ENCODE data around the gene DCST2. TPM values are rescaled to one million over a fixed set of nuclear protein-coding genes. Genes with fewer than 3 reads are reported as not detected.

DCST2 gene
- total RNA-seq, 1 donor from 2014 or later = not detected

GRCh38 chr1:155061381-155062150 lies 28.0 kb upstream of the DCST2 start:
- peak overlapping the region in 2 of 3 donors; percentile 35 to 45 for H3K4me3 ChIP-seq (ENCODE audit: low read length in 3 of 3)
- peaks cover 24 to 30% (median 28%) of the 10 kb centered on the region in 3 donors for H3K4me1 ChIP-seq (ENCODE audit: control insufficient read depth in 3 of 3, insufficient read depth in 3 of 3, low read length in 3 of 3)
- H3K9me3 ChIP-seq (ENCODE audit: control insufficient read depth in 3 of 3, low read length in 3 of 3) = no peaks in the 10 kb centered on the region
- H3K27me3 ChIP-seq (ENCODE audit: control insufficient read depth in 3 of 3, insufficient read depth in 3 of 3, low read length in 3 of 3) = no peaks in the 10 kb centered on the region
- no peak overlapping the region for H3K27ac ChIP-seq (ENCODE audit: low read depth, low read length)
- H3K9ac ChIP-seq (ENCODE audit: low read depth in 1 of 3, low read length in 3 of 3) = peak overlapping the region in 1 of 3 donors; percentile 45
- H3K36me3 ChIP-seq (ENCODE audit: control insufficient read depth in 3 of 3, insufficient read depth in 3 of 3, low read length in 3 of 3) = peaks cover 22 to 33% (median 26%) of the 10 kb centered on the region in 3 donors

DNA sequence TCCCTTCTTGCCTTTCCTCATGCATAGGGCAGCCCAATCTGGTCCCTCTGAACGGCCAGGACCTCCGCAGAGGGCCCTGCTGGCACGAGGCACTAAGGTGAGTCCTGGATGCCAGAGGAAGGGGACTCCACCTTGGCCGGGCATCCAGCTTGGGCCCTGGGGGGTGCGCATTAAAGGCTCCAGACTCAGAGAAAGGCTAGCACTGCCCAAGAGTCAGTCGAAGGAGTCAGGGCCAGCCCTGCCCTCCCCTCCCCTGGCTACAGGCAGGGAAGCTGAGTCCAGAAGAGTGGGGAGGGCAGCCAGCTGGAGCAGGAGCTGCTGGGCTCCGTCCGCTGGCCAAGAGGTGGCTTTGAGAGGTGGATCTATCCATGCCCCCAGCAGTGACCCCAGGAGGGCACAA lies 27.2 kb upstream of the DCST2 start:
- Histone ChIP-seq H3K4me3 (ENCODE audit: low read length in 3 of 3) (no peak overlapping the region), H3K9me3 (ENCODE audit: control insufficient read depth in 3 of 3, low read length in 3 of 3) (no peaks in the 10 kb centered on the region), H3K27me3 (ENCODE audit: control insufficient read depth in 3 of 3, insufficient read depth in 3 of 3, low read length in 3 of 3) (no peaks in the 10 kb centered on the region), H3K4me1 (ENCODE audit: control insufficient read depth in 3 of 3, insufficient read depth in 3 of 3, low read length in 3 of 3) (peaks cover 24 to 30% (median 28%) of the 10 kb centered on the region in 3 donors), H3K9ac (ENCODE audit: low read depth in 1 of 3, low read length in 3 of 3) (no peak overlapping the region), H3K27ac (ENCODE audit: low read depth, low read length) (no peak overlapping the region), H3K36me3 (ENCODE audit: control insufficient read depth in 3 of 3, insufficient read depth in 3 of 3, low read length in 3 of 3) (peaks cover 30 to 41% (median 34%) of the 10 kb centered on the region in 3 donors)

- Histone ChIP-seq H3K36me3 (ENCODE audit: control insufficient read depth in 3 of 3, insufficient read depth in 3 of 3, low read length in 3 of 3) (peaks cover 43 to 55% (median 44%) of the 10 kb centered on the region in 3 donors), H3K4me3 (ENCODE audit: low read length in 3 of 3) (no peak overlapping the region), H3K9ac (ENCODE audit: low read depth in 1 of 3, low read length in 3 of 3) (no peak overlapping the region), H3K27ac (ENCODE audit: low read depth, low read length) (no peak overlapping the region), H3K9me3 (ENCODE audit: control insufficient read depth in 3 of 3, low read length in 3 of 3) (no peaks in the 10 kb centered on the region), H3K27me3 (ENCODE audit: control insufficient read depth in 3 of 3, insufficient read depth in 3 of 3, low read length in 3 of 3) (no peaks in the 10 kb centered on the region), H3K4me1 (ENCODE audit: control insufficient read depth in 3 of 3, insufficient read depth in 3 of 3, low read length in 3 of 3) (peaks cover 18 to 22% (median 21%) of the 10 kb centered on the region in 3 donors)
Observed at GRCh38 chr1:155057788-155058211, 24.2 kb upstream of the DCST2 start.

DNA sequence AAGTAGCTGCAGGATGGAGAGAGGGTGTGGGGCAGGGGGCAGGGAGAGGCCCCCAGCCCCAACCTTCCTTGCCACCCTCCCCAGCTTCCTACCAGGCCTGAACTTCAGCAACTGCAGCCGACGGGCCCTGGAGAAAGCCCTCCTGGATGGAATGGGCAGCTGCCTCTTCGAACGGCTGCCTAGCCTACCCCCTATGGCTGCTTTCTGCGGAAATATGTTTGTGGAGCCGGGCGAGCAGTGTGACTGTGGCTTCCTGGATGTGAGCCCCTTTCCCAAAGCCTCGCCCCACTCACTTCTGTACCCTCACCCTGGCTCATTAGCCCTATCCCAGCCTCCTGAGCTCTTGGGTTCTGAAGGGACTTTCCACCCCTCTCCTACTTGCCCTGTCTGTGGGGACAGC lies 23.5 kb upstream of the DCST2 start:
- Histone ChIP-seq H3K4me1 (ENCODE audit: control insufficient read depth in 3 of 3, insufficient read depth in 3 of 3, low read length in 3 of 3) (peaks cover 20 to 22% (median 21%) of the 10 kb centered on the region in 3 donors), H3K27ac (ENCODE audit: low read depth, low read length) (no peak overlapping the region), H3K9me3 (ENCODE audit: control insufficient read depth in 3 of 3, low read length in 3 of 3) (no peaks in the 10 kb centered on the region), H3K9ac (ENCODE audit: low read depth in 1 of 3, low read length in 3 of 3) (no peak overlapping the region), H3K36me3 (ENCODE audit: control insufficient read depth in 3 of 3, insufficient read depth in 3 of 3, low read length in 3 of 3) (peaks cover 43 to 55% (median 44%) of the 10 kb centered on the region in 3 donors), H3K27me3 (ENCODE audit: control insufficient read depth in 3 of 3, insufficient read depth in 3 of 3, low read length in 3 of 3) (no peaks in the 10 kb centered on the region), H3K4me3 (ENCODE audit: low read length in 3 of 3) (no peak overlapping the region)

DNA sequence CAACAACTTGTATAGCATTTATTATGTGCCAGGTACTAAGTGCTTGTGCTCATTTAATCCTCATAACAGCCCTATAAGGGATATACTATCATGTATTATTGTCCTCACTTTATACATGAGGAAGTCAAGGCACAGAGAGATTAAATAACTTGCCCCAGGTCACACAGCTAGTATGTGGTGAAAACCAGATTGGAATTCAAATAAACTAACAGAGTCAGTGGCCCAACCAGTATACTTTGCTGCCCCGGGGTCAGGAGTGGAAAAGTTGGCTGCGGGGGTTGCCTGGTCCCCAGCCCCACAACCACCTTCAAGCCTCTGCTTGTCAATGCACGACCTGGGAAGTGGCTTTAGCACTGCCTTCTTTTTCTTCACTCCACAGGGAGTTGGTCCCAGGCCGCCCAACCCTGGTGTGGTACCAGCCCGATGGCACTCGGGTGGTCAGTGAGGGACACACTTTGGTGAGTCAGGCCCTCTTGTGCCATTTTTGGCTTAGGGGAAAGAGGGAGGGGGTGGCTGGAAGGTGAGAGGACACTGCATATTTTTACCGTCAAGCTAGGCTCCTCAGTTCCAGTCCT lies 20.0 kb upstream of the DCST2 start:
- Histone ChIP-seq H3K27ac (ENCODE audit: low read depth, low read length) (no peak overlapping the region), H3K4me1 (ENCODE audit: control insufficient read depth in 3 of 3, insufficient read depth in 3 of 3, low read length in 3 of 3) (peaks cover 28 to 42% (median 34%) of the 10 kb centered on the region in 3 donors), H3K27me3 (ENCODE audit: control insufficient read depth in 3 of 3, insufficient read depth in 3 of 3, low read length in 3 of 3) (no peaks in the 10 kb centered on the region), H3K36me3 (ENCODE audit: control insufficient read depth in 3 of 3, insufficient read depth in 3 of 3, low read length in 3 of 3) (peaks cover 35 to 40% (median 37%) of the 10 kb centered on the region in 3 donors), H3K9me3 (ENCODE audit: control insufficient read depth in 3 of 3, low read length in 3 of 3) (no peaks in the 10 kb centered on the region), H3K4me3 (ENCODE audit: low read length in 3 of 3) (no peak overlapping the region), H3K9ac (ENCODE audit: low read depth in 1 of 3, low read length in 3 of 3) (no peak overlapping the region)

DNA sequence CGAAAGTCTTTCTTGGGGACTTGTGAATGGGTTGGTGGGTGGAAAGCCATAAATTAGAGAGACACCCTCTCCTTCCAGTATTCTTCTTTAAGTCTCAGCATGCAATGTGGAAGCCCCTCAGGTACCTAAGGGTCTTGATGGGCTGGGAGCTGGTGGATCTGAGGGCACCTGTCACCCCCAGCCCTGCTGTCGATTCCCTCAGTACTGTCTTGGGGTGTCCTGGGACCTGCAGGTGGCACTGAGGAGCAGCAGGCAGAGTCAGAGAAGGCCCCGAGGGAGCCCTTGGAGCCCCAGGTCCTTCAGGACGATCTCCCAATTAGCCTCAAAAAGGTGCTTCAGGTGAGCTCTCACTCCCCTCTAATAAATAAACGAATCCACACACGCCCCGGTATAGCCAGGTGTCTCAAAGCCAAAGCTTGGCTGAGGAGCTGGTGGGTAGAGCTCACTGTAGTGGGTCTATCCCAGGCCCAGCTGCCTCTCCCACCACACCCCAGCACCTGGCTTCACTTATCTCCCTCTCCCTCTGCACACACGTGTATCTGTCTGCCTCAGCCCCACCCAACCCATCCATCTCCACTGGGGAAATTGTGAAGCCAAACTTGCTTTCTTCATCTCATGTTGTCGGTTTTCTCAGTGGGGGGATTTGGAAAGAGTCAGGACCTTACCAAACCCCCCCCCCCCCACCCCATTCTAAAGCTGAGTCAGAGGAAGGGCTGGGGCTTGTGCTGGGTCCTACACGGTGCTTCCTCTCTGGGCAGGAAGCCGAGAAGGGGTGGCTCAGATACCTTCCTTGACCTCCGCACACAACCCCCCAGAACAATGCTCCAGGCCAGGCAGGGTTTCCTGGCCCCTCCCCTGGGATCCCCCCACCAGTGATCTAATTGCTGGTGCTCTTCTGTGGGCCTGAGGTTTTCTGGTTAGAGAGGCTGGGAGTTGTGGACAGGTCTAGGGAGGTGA lies 19.1 kb upstream of the DCST2 start:
- Histone ChIP-seq H3K27me3 (ENCODE audit: control insufficient read depth in 3 of 3, insufficient read depth in 3 of 3, low read length in 3 of 3) (no peaks in the 10 kb centered on the region), H3K27ac (ENCODE audit: low read depth, low read length) (peak overlapping the region; percentile 72), H3K9me3 (ENCODE audit: control insufficient read depth in 3 of 3, low read length in 3 of 3) (no peaks in the 10 kb centered on the region), H3K36me3 (ENCODE audit: control insufficient read depth in 3 of 3, insufficient read depth in 3 of 3, low read length in 3 of 3) (peaks cover 27 to 33% (median 29%) of the 10 kb centered on the region in 3 donors), H3K4me3 (ENCODE audit: low read length in 3 of 3) (peak overlapping the region; percentile 64 to 85 (median 70)), H3K4me1 (ENCODE audit: control insufficient read depth in 3 of 3, insufficient read depth in 3 of 3, low read length in 3 of 3) (peaks cover 28 to 51% (median 42%) of the 10 kb centered on the region in 3 donors), H3K9ac (ENCODE audit: low read depth in 1 of 3, low read length in 3 of 3) (peak overlapping the region; percentile 76 to 87 (median 79))

DNA sequence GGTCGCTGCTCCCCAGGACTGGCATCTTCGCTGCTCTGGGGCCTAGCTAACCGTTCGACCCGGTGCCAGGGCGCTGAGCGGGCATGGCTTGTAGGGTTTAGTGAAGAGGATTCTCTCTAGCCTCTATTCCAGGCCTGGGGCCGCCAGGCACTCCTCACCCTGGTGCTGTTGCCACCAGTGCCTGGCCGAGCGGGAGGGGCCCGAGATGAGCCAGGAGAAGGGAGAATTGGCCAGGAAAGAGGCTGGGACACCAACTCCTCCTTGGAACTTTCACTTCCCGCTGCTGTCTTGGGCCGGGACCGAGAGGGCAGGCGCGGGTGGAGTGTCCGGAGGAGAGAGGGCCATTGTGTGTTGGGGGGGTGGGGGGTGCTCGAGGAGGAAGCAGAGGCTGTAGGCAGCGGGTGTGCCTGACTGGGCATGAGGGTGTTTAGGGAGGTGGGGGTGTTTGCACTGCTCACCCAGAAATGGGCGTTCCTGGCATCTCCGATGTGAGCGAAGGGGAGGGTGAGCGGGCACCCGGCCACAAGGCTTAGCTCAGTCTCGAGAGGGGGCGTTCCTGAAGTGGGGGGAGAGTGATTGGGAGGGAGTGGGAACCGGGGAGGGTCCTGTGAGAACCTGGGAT lies 18.3 kb upstream of the DCST2 start:
- peak overlapping the region; percentile 72 for H3K27ac ChIP-seq (ENCODE audit: low read depth, low read length)
- peaks cover 20 to 25% (median 23%) of the 10 kb centered on the region in 3 donors for H3K36me3 ChIP-seq (ENCODE audit: control insufficient read depth in 3 of 3, insufficient read depth in 3 of 3, low read length in 3 of 3)
- no peaks in the 10 kb centered on the region for H3K27me3 ChIP-seq (ENCODE audit: control insufficient read depth in 3 of 3, insufficient read depth in 3 of 3, low read length in 3 of 3)

DNA sequence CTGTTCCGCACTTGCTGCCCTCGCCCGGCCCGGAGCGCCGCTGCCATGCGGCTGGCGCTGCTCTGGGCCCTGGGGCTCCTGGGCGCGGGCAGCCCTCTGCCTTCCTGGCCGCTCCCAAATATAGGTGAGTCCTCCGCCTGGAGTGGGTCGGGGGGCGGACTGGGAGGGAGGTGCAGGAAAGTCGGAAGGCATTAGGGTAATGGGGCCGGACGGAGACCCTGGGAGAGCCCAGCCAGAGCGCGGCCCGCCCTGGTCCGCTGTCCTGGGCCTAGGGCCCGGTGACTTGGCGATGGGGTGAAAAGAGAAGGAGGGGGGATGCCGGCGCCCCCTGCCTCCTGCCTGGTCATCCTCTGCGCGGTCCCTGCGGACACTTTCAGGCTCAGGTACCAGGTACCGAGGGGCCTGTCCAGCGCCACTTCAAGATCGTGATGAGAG lies 17.8 kb upstream of the DCST2 start:
- Histone ChIP-seq H3K9me3 (ENCODE audit: control insufficient read depth in 3 of 3, low read length in 3 of 3) (no peaks in the 10 kb centered on the region), H3K4me1 (ENCODE audit: control insufficient read depth in 3 of 3, insufficient read depth in 3 of 3, low read length in 3 of 3) (peaks cover 28 to 55% (median 44%) of the 10 kb centered on the region in 3 donors), H3K27ac (ENCODE audit: low read depth, low read length) (peak overlapping the region; percentile 72), H3K4me3 (ENCODE audit: low read length in 3 of 3) (peak overlapping the region; percentile 64 to 85 (median 70)), H3K36me3 (ENCODE audit: control insufficient read depth in 3 of 3, insufficient read depth in 3 of 3, low read length in 3 of 3) (peaks cover 16 to 20% (median 19%) of the 10 kb centered on the region in 3 donors), H3K27me3 (ENCODE audit: control insufficient read depth in 3 of 3, insufficient read depth in 3 of 3, low read length in 3 of 3) (no peaks in the 10 kb centered on the region), H3K9ac (ENCODE audit: low read depth in 1 of 3, low read length in 3 of 3) (peak overlapping the region; percentile 76 to 87 (median 79))

More for the DNA sequence above, 18.3 kb upstream of the DCST2 start:
- Histone ChIP-seq H3K9ac (ENCODE audit: low read depth in 1 of 3, low read length in 3 of 3) (peak overlapping the region; percentile 76 to 87 (median 79)), H3K9me3 (ENCODE audit: control insufficient read depth in 3 of 3, low read length in 3 of 3) (no peaks in the 10 kb centered on the region), H3K4me1 (ENCODE audit: control insufficient read depth in 3 of 3, insufficient read depth in 3 of 3, low read length in 3 of 3) (peaks cover 28 to 55% (median 44%) of the 10 kb centered on the region in 3 donors), H3K4me3 (ENCODE audit: low read length in 3 of 3) (peak overlapping the region; percentile 64 to 85 (median 70))

Measured in skeletal muscle tissue (tissue), 4 donors.